H1 (cell line): Measurements from ENCODE around the gene GRAMD1C. TPM values are rescaled to one million over a fixed set of nuclear protein-coding genes. Genes with fewer than 3 reads are reported as not detected.

Experiments
- ASH2L ChIP-seq: fragments of 200-600, 300-600 bp; sonication (generic); IDR thresholded peaks from one replicate; pipeline ENCODE4 v1.7.1; 2017; ENCODE audit warnings: low read length
- polyA plus RNA-seq, 7 experiments: library from polyadenylated mRNA; depleted of rRNA in 3 of 7; stranded (reverse) in 5 of 7; unstranded in 2 of 7; fragments of >200 nt in 5 of 7; fragments of 200-250 nt in 2 of 7; gene quantifications; 1 replicate in 5 of 7; 2 replicates in 1 of 7; 4 replicates in 1 of 7; pipeline versions ENCODE4 v1.2.1 to v1.2.3, GENCODE V29; 2011 to 2013; ENCODE audit warnings: missing spikeins in 2 of 7, mixed read lengths in 2 of 7
- total RNA-seq: library from RNA; stranded (reverse); fragmentation: NEBNext Ultra II Directional; extraction: Animal tissue kit (Norgen Biotek cat#: 25700); gene quantifications from 2 replicates; pipeline ENCODE4 v1.2.1, GENCODE V29; 2021
- TF ChIP-seq, protein P1 (sequence below), 3 experiments: IDR thresholded peaks; 1 replicate in 2 of 3; 2 replicates in 1 of 3; pipeline versions ENCODE4 v1.5.1 to v1.6.1; 2011; ENCODE audit warnings: low read length in 3 of 3, mild to moderate bottlenecking in 3 of 3, inconsistent platforms in 2 of 3, low read depth in 1 of 3, moderate library complexity in 1 of 3; ENCODE audit not compliant: insufficient read depth in 1 of 3; ENCODE audit errors: control extremely low read depth in 1 of 3

Gene GRAMD1C
- total and polyA plus RNA-seq, 2 of the 8 experiments (the other 6 are each of a cell fraction or from before 2014, with no cell fraction given): 0.62 to 2.1 TPM

DNA sequence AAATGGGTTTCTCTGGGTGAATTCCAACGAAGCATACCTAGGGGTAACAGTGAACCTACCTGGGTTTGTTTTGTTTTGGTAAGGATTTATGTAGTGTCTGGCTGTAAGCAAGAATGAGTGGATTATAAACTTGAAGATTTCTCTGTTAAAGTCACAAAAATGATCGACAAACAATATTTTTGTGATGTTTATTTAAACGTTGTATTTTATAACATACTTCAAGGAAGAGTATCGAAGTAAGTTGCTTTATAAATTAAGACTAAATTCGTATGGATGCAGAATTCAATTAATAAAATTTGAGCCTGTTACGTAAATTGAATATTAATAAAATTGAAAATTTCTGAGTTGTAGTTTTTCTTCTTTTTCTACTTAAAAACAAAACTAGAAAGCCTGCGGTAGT is 108.2 kb downstream of the GRAMD1C start (continued):
- TF ChIP-seq, protein P1, sequence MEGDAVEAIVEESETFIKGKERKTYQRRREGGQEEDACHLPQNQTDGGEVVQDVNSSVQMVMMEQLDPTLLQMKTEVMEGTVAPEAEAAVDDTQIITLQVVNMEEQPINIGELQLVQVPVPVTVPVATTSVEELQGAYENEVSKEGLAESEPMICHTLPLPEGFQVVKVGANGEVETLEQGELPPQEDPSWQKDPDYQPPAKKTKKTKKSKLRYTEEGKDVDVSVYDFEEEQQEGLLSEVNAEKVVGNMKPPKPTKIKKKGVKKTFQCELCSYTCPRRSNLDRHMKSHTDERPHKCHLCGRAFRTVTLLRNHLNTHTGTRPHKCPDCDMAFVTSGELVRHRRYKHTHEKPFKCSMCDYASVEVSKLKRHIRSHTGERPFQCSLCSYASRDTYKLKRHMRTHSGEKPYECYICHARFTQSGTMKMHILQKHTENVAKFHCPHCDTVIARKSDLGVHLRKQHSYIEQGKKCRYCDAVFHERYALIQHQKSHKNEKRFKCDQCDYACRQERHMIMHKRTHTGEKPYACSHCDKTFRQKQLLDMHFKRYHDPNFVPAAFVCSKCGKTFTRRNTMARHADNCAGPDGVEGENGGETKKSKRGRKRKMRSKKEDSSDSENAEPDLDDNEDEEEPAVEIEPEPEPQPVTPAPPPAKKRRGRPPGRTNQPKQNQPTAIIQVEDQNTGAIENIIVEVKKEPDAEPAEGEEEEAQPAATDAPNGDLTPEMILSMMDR (IDR thresholded peaks at IDR 0.05; ENCODE audit: control extremely low read depth in 1 of 3, insufficient read depth in 1 of 3, low read depth in 1 of 3, low read length in 3 of 3): no peak
- no peak for TF ChIP-seq ASH2L
